Left lung (tissue), 10 donors: ENCODE measurements around the gene NTM. TPM values are rescaled to one million over a fixed set of nuclear protein-coding genes. Genes with fewer than 3 reads are reported as not detected.

Experiments used
- ATAC-seq: fragments of 200-7000 bp; cut with Tn5 transposase; one replicate; pipeline ENCODE4 v1.9.1; 2020; ENCODE audit warnings: moderate library complexity
- DNase-seq, 4 donors: peaks; one replicate each; pipeline ENCODE4 v3.0.0-alpha.2; 2013 to 2020
- H3K27ac ChIP-seq, 2 donors: fragments of 200-600 bp; sonication (generic) in 1 of 2; one replicate each; pipeline versions ENCODE4 v1.5.0 to v1.8.0; 2020 to 2021
- H3K27me3 ChIP-seq, 2 donors: fragments of 200-600 bp; sonication (generic) in 1 of 2; one replicate each; pipeline versions ENCODE4 v1.5.0 to v1.8.0; 2020 to 2021
- H3K36me3 ChIP-seq, 2 donors: fragments of 200-600 bp; sonication (generic) in 1 of 2; one replicate each; pipeline versions ENCODE4 v1.5.0 to v1.8.0; 2020 to 2021
- H3K4me1 ChIP-seq, 2 donors: fragments of 200-600 bp; one replicate each; pipeline ENCODE4 v1.8.0; 2021
- H3K4me3 ChIP-seq, 2 donors: fragments of 200-600 bp; sonication (generic) in 1 of 2; one replicate each; pipeline versions ENCODE4 v1.5.0 to v1.8.0; 2020 to 2021; ENCODE audit warnings: mild to moderate bottlenecking in 1 of 2
- H3K9me3 ChIP-seq, 2 donors: fragments of 200-600 bp; sonication (generic) in 1 of 2; one replicate each; pipeline versions ENCODE4 v1.5.0 to v1.8.0; 2020 to 2021
- CTCF ChIP-seq, 2 donors: fragments of 200-600 bp; sonication (generic) in 1 of 2; IDR thresholded peaks; one replicate each; pipeline versions ENCODE4 v1.5.0 to v1.8.0; 2021; ENCODE audit warnings: antibody characterized with exemption in 2 of 2
- intact Hi-C, 2 donors: fragments of 100-400 bp; cut with DNase I; formaldehyde crosslinking; loops; one replicate each; pipeline versions ENCODE4 v1.11.2 to v1.14.2; 2022
- polyA plus RNA-seq, 6 donors: library from polyadenylated mRNA; unstranded; fragments of 120-200 nt; gene quantifications; one replicate each; pipeline ENCODE4 v1.2.1, GENCODE V29; 2013; ENCODE audit not compliant: insufficient read length in 6 of 6
- total RNA-seq, 2 donors: library from RNA; stranded (reverse); fragmentation: NEBNext Ultra II Directional; extraction: Animal tissue kit (Norgen Biotek cat#: 25700); gene quantifications; one replicate each; pipeline ENCODE4 v1.2.1, GENCODE V29; 2021
- donor health status: DM: no; HTN: yes; CAD: no.
- donor health status: DM: no; HTN: no; CAD: no.

NTM gene
- total and polyA plus RNA-seq, 8 donors = 9.5 to 31.0 (median 21.1) TPM

DNA sequence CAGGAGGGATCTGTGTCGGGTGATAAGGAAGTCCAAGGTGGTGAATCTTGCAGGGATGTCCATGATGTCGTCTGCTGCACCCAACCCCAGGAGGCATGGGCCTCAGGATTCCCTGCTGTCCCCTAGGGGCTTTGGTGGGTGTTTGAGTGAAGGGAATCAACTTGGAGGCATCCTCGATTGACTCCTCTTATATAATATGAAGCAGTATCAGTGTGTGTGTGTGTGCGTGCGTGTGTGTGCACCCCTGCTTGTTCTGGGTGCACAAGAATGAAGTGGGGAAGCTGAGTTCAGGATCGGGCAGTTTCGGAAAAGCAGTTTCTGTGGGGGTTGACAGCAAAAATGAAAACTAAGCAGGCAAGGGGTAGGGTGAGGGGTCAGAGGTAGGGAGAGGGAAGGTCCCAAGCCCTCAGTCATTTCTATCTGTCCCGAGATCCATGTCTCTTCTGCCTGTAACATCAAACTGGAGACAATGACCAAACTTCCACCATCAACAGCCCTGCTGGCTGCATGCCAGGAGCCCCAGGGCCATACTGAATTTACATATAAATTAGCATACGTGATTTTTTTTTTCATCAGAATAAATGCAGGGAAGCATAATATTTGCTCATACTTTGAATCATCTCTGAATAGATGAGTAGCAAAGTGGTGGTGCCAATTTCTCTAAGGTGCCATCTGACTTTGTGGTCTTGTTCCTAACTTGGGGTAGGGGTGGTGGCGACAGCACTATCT lies 2.0 kb downstream of the NTM start:
- peaks cover 23 to 51% of the 10 kb centered on the region in 2 donors for H3K27me3 ChIP-seq
- no peak overlapping the region for H3K4me3 ChIP-seq
- no peak overlapping the region for H3K27ac ChIP-seq
- H3K4me1 ChIP-seq = no peaks in the 10 kb centered on the region
- H3K9me3 ChIP-seq = no peaks in the 10 kb centered on the region
- ATAC-seq (no peak), DNase-seq (no peak)
- TF ChIP-seq CTCF (IDR thresholded peaks at IDR 0.05) = no peak
- H3K36me3 ChIP-seq = no peaks in the 10 kb centered on the region
- intact Hi-C loops = no loop called here

GRCh38 chr11:131373095-131373725 lies 2.8 kb downstream of the NTM start:
- H3K4me1 ChIP-seq = no peaks in the 10 kb centered on the region
- no peaks in the 10 kb centered on the region for H3K9me3 ChIP-seq
- H3K4me3 ChIP-seq = no peak overlapping the region
- no peak for ATAC-seq
- no peak for TF ChIP-seq CTCF (IDR thresholded peaks at IDR 0.05)
- intact Hi-C loops = no loop called here
- H3K36me3 ChIP-seq = no peaks in the 10 kb centered on the region
- H3K27me3 ChIP-seq = peaks cover 23 to 58% of the 10 kb centered on the region in 2 donors
- no peak overlapping the region for H3K27ac ChIP-seq
- no peak for DNase-seq

- intact Hi-C loops = no loop called here
- peak in 1 of 4 donors; percentile 76 for DNase-seq
- TF ChIP-seq CTCF (IDR thresholded peaks at IDR 0.05) = no peak
- ATAC-seq = no peak
- Histone ChIP-seq H3K4me3 (no peak overlapping the region), H3K4me1 (no peaks in the 10 kb centered on the region), H3K36me3 (no peaks in the 10 kb centered on the region), H3K27me3 (peaks cover 23 to 58% of the 10 kb centered on the region in 2 donors), H3K27ac (no peak overlapping the region), H3K9me3 (no peaks in the 10 kb centered on the region)
Observed at GRCh38 chr11:131373756-131374155, 3.3 kb downstream of the NTM start.

GRCh38 chr11:131375421-131375820 lies 5.0 kb downstream of the NTM start:
- DNase-seq (no peak), ATAC-seq (no peak)
- no peaks in the 10 kb centered on the region for H3K9me3 ChIP-seq
- peaks cover 23 to 56% of the 10 kb centered on the region in 2 donors for H3K27me3 ChIP-seq
- intact Hi-C loops = no loop called here
- H3K27ac ChIP-seq = no peak overlapping the region
- no peaks in the 10 kb centered on the region for H3K36me3 ChIP-seq
- no peak overlapping the region for H3K4me3 ChIP-seq
- no peaks in the 10 kb centered on the region for H3K4me1 ChIP-seq
- no peak for TF ChIP-seq CTCF (IDR thresholded peaks at IDR 0.05)

GRCh38 chr11:131375915-131376314 lies 5.5 kb downstream of the NTM start:
- no peaks in the 10 kb centered on the region for H3K36me3 ChIP-seq
- no peak for TF ChIP-seq CTCF (IDR thresholded peaks at IDR 0.05)
- H3K9me3 ChIP-seq = no peaks in the 10 kb centered on the region
- no peaks in the 10 kb centered on the region for H3K4me1 ChIP-seq
- DNase-seq = no peak
- no peak for ATAC-seq
- intact Hi-C loops = no loop called here
- H3K27me3 ChIP-seq = peaks cover 23 to 51% of the 10 kb centered on the region in 2 donors
- H3K4me3 ChIP-seq = no peak overlapping the region
- H3K27ac ChIP-seq = no peak overlapping the region
